NCI-H2029 treated with DMSO at 0.1 percent for 48 hours (cell line): ENCODE data around the gene TMEM19.

Experiments
- DNase-seq: peaks from one replicate; lab custom pipeline; 2025; lab: John Stamatoyannopoulos, UW

Gene TMEM19

DNA sequence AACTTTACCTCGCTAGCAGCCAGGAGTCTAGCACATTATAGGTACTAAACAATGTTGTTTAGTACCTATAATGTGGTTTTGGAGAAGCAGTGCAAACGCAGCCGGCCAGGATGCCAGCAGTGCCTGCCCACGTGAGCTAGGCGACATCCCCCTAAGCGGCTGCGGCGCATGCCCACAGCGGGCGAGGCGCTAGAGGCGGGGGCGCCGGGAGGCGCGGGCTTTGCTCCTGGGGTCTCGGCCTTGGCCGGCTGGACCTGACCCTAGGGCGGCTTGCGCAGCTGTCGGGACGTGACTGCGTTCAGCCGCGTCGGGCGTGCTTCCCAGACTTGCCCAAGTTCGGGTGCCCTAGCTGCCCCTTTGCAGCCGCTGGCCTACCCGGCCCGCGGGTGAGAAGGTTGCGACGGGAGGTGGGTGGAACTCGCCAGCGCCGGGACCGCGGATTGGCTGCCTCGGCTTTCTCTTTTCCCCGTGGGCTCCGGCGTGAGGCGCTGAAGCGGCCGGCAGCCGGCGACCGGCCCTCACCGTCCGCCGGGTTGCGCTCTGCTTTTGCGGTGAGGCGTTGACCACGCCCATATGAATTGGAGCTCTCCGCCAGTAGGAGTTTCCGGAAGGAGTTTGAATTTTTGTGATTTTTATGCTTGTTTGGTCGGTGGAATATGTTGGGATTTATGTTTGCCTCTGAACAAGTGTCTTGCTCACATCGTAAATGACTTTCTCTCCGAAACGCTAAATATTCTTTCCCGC, at the start of gene TMEM19:
Gene TMEM19, plus strand, starts transcription at position 169 of the 744 bp plus-strand sequence. CDS start 599 bp downstream, outside the sequence.
- peak; percentile 71 for DNase-seq

- DNase-seq, result peak; percentile 66
Measured at GRCh38 chr12:71636704-71637115, 49.2 kb upstream of the TMEM19 start.

DNA sequence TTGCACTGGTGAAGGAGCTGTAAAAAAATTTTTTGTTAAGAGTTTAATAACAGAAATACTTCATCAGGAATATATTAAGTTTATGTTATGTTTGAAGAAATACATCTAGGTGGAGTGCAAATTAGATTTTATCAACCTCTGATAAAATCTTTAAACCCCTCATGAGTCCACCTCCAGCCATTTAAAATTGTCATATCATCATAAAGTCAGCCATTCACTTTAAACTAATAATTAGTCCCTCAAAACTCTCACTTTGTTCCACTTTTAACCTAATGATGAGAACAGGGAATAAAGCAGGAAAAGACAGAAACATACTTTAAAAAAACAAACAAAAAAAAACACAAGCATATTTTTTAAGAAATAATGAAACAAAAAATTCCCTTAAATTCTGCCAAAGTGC, 47.4 kb upstream of the TMEM19 start:
- no peak for DNase-seq

GRCh38 chr12:71639341-71639760, 46.5 kb upstream of the TMEM19 start:
- DNase-seq, result peak; percentile 10

- DNase-seq, result no peak
Measured at GRCh38 chr12:71640316-71640715, 45.6 kb upstream of the TMEM19 start.

- no peak for DNase-seq
Measured at GRCh38 chr12:71641390-71641789, 44.5 kb upstream of the TMEM19 start.

DNA sequence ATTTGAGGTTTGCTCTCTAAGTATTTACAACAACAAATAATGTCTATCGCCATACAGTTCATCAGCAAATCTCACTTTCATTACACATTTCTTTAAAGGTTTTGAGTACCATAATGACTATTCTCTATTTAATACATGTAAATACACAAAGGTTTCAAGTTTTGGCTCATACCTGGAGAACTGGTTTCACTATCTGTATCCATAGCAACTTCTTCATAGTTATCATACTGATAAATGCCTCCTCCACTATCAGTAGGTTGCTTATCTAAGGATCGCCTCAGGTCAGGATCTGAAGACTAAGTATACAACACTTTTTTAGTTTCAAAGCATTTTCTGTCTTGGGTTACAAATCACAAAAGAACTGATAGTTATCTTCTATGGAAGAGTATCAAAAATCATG, 43.6 kb upstream of the TMEM19 start:
- DNase-seq, result no peak

GRCh38 chr12:71645268-71645667, 40.6 kb upstream of the TMEM19 start:
- DNase-seq, result no peak

- no peak for DNase-seq
Measured at GRCh38 chr12:71646512-71646911, 39.4 kb upstream of the TMEM19 start.

DNA sequence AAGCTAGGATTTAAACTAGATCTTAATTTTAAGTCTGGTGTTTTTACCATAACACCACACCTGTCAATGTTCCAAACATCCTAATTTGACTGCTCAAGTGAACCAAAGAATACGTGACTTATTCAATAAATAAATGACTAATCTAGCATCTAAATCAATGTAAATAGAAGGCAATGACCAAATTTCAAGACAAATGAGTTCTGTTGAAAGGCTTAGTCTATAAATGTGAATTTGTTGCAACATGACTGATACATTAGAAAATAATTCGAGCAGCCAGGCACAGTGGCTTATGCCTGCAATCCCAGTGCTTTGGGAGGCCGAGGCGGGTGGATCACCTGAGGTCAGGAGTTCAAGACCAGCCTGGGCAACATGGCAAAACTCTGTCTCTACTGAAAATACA, 37.3 kb upstream of the TMEM19 start:
- DNase-seq, result no peak

DNA sequence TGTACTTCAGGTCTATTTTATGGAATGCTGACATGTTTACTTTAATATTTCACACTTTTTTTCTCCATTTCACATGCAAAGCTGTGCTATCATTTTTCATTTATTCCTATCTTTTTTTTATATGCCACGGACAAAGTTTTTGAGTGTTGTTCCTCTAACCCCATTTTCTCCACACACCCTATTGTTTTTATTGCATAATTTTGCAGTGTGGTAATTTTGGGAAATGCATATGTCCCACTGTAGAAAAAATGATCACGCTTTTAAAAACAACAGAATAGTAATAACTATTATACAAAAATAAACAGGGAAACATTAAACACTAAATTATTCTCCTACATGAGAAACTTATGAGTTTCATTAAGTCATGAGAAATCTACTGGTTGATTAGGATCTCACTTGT, 36.5 kb upstream of the TMEM19 start:
- DNase-seq, result no peak

DNA sequence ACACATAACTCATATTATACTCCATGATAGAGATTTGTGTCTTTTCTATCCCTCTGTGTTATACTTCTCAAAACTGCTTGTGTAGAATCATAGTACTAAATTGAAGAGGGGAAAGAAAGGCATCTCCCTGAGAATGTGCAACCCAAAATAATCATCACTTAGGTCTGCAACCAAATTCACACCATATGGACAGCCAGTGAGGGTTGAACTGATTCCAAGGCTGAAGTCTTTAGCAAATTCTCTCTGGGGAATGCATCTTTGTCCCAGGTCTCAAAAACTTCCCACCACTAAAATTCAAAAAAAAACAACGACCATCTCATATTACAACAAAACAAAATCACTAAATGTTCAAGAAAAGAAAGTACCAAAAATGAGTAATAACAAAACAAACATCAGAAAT, 33.2 kb upstream of the TMEM19 start:
- DNase-seq, result no peak

GRCh38 chr12:71653137-71653536, 32.7 kb upstream of the TMEM19 start:
- DNase-seq, result no peak

DNA sequence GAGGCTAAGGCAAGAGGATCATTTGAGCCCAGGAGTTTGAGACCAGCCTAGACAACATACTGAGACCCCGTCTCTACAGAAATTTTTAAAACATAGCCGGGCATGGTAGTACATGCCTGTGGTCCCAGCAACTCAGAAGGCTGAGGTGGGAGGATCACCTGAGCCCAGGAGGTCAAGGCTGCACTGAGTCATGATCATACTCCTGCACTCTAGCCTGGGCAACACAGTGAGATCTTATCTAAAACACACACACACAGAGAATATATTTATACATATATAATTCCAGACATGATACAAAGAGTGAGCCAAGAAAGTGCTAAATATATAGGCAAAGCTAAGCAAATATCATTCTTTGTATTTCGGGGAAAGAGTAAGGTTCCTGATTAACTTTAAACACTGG, 31.7 kb upstream of the TMEM19 start:
- DNase-seq, result no peak

DNA sequence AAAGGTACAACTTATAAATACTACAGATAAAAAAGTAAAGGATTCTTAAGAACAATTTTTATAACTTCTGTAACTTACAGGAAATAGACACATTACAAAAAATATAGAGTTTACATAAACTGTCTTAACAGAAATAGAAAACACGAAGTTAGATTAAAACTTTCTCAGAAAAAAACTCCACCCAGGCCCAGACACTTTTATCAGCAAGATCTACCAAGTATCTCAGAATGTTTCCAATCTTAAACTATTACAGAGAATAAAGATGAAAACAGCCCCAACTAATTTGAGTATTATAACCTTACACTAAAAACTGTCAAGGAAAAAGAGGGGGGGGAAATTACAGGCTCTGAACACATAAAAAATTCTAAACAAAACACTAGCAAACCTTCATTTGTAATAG, 30.4 kb upstream of the TMEM19 start:
- no peak for DNase-seq

GRCh38 chr12:71655907-71656306, 30.0 kb upstream of the TMEM19 start:
- DNase-seq, result no peak

- DNase-seq, result no peak
Measured at GRCh38 chr12:71656740-71657139, 29.1 kb upstream of the TMEM19 start.

GRCh38 chr12:71661977-71662530, 23.8 kb upstream of the TMEM19 start:
- DNase-seq, result no peak

DNA sequence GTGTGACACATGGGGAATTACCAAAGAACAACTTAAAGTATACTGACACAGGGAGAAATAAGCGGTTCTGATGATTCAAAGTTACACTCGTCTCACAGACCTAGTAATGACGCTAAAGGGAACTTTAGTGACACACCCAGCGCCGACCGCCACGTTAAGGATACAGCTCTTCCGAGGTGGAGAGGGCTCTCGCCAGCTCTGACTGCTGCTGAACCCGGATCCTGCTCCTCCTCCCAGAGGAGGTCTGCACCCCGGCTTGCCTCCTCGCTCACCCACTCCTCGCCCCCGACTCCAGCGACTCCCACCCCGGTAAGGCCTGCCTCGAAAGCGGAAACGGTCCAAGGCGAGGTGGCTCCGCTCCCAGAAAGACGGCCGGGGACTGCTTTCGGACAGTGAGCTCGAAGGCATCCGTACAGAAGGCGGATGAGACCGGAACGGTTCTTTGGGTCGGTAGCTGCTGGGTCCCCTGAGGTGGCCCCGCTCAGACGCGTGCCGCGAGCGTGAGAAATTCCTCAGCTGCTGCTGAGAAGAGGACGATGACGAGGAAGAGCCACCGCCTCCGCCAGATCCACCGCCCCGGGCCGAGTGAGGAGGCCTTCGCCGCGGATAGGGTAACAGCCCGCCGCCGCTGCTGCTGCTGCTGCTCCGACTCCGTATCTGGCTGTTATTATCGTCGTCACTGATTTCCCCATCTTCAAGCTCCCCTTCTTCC, 22.9 kb upstream of the TMEM19 start:
- DNase-seq, result no peak

DNA sequence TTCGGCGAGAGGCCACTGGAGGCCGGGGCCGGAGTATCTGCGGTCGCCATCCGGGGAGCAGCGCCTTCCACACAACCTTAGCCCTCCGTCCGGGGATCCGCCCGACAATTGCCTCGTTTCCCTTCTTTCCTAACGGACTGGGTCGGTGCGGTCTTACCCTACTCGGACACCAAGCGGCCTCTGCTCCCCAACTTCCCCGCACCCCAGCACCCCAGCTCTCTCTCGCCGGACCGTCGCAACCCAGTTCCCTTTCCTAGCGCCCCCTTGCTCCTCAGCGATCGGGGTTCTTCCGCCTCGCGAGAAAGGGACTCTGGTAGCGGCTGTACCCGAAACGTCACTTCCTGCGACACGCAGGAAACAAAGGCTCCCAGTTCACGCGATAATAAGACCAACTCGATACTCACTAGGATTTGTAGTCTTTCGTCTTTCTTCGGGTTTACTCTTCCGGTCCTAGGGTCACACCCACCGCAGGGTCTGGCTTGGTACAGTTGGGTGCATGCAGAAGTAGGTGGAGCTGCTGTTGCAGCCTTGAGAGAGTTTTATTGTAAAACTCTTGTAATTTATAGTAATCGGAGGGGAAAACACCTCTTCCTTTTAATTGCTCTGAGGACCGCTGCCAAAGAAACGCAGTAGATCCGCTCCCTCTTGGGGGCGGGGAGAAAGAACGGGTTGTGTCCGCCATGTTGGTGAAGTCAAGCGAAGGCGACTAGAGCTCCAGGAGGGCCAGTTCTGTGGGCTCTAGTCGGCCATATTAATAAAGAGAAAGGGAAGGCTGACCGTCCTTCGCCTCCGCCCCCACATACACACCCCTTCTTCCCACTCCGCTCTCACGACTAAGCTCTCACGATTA, 22.1 kb upstream of the TMEM19 start, which contains the start of the genes THAP2 and ZFC3H1:
Gene THAP2, plus strand, starts transcription at position 741 of the 850 bp plus-strand sequence. CDS start 209 bp downstream, outside the sequence.
Gene ZFC3H1, minus strand, starts transcription at position 288 of the 850 bp plus-strand sequence. Its CDS starts 238 bp downstream, at position 50.
- peak; percentile 99 for DNase-seq

DNA sequence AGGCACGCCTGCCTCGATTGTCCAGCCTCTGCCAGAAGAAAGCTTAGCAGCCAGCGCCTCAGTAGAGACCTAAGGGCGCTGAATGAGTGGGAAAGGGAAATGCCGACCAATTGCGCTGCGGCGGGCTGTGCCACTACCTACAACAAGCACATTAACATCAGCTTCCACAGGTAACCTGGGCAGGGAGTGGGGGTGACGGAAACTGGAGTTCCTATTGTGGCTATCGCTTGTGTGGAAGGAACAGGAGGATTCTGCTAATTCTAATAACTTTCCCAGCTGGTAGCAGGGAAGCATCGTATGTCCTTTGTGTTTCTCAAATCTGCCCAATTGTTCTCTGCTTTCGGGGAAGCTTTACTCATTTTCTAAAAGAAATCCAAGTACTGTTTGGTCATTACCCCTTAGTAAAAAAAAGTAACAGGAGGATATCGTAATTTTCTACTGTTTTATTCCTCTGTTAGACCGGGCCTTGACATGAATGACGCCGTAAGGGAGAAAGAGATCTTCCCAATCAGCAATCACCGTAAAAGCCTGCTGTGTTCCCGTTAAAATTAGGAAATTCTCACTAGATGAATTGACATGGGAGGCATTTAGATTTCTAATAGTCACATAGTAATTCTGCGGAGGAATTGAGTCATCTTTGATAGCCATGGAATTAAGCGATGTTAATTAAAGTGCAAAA, 21.3 kb upstream of the TMEM19 start:
- no peak for DNase-seq
